HG03108 (cell line): ENCODE measurements around the gene DMGDH.
"Not testable (repeated sequence)": the region's sequence is repeated elsewhere in the genome, so short reads cannot be mapped to it uniquely, and the experiment has no call there.

Experiments
- ATAC-seq: cut with Tn5 transposase; IDR thresholded peaks from one replicate; pipeline ENCODE4 v1.9.1; 2021; ENCODE audit warnings: moderate library complexity; ENCODE audit not compliant: unreplicated experiment

Gene DMGDH

DNA sequence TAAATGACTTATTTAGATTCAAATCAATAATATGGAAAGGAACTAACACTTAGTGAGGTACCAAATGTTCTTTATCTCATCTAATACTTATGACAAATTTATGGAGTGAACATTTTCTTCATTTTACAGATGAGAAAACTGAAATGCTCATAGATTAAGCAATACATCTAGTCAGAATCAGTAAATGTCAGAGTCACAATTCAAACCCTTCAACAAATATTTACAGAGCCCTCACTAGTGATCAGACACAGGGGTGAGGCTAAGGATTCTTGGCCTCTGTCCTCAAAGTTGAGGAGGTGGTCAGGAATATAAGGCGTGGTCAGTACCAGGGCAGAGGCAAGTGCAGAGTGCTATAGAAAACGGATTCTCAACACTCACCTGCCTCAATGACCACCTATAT, 54.8 kb downstream of the DMGDH start:
- no peak for ATAC-seq

DNA sequence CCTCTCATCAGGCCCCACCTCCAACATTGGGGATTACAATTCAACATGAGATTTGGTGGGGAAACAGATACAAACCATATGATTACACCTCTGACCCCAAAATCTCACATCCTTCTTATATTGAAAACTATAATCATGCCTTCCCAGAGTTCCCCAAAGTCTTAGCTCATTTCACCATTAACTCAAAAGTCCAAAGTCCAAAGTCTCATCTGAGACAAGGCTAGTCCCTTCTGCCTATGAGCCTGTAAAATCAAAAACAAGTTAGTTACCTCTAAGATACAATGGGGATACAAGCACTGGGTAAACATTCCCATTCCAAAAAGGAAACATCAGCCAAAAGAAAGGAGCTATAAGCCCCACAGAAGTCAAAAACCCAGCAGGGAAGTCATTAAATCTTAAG, 57.6 kb downstream of the DMGDH start:
- no peak for ATAC-seq

DNA sequence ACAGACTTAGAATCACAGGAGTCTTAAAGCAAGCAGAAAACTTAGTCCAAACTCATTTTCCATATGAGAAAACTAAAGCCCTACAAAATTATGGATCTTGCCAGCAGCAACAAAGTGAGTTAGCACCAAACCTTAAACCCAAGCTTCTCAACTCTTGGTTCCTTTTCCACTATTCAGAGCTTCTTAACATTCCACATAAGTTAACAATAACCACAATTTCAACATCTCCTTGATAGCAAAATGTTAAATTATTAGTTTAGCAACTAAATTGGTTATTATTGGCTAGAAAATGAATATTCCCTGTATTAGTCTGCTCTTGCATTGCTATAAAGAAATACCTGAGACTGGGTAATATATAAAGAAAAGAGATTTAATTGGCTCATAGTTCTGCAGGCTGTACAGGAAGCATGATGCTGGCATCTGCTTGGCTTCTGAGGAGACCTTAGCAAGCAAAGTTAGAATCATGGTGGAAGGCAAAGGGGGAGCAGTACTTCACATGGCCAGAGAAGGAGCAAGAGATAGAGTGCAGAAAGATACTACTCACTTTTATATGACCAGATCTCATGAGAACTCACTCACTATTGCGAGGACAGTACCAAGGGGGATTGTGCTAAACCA, 58.1 kb downstream of the DMGDH start:
- ATAC-seq, result no peak

DNA sequence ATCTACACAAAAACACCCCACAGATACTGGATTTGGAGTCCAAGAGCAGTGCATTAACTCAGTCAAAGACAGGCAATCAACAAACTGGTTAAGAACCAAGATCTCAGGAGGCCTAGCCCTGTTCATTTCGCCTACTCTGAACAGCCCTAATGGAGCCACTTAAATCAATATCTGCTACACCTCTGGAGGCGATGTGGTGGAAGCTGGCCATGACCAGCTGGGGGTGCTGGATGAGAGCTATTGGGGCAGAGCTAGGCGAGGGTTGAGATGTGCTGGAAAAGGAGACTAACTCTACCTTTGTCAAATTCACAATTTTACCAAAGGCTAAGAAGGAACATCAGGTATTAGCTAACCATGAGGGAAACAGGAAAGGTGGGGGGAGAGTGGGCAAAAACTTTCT, 61.1 kb downstream of the DMGDH start:
- no peak for ATAC-seq

DNA sequence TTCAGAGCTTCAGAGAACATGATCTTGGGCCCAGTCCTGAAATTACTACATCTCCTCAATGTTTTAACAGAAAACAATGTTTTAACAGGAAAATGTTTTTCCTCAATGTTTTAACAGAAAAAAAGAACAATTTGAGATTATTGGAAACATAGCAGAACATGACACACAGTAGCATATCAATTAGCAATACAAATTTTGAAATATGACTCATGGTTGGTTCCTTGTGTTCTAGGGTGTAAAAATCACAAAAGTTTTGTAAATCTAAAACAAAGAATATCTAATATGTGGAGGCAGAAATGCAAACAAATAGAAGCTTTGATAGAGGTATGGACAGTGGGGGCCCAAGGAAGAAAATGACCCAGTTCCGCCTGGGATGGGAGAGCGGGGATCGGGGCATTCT, 61.6 kb downstream of the DMGDH start:
- ATAC-seq, result no peak

DNA sequence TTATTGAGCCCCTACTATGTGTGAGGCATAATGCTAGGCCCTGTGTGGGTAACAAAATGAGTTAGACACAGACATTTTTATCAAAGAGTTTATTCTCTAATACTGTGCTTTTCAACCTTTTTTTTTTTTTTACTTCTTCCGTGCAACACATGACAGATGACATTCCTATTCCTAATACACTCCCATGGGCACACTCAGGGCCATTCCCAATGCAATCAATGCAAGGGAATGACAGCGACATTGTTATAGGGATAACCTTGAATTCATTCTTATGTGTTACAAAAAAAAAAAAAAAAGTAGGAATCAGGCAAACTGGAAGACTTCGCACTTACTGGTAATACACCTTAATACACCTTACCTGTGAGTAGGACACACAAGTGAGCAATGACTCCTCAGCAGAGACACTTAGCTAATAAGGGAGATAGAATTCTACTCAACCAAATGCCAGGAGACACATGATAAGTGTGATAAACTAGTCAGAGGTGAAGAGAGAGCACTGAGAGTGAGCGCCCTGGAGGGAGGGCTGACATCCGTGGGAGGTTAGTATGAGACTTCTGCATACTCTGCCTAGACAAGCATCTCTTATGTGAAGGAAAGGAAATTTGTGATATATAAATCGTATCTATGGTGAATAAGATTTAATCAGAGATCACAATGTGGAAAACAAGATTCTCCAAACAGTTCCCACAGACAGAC, 63.4 kb downstream of the DMGDH start:
- ATAC-seq, result no peak

DNA sequence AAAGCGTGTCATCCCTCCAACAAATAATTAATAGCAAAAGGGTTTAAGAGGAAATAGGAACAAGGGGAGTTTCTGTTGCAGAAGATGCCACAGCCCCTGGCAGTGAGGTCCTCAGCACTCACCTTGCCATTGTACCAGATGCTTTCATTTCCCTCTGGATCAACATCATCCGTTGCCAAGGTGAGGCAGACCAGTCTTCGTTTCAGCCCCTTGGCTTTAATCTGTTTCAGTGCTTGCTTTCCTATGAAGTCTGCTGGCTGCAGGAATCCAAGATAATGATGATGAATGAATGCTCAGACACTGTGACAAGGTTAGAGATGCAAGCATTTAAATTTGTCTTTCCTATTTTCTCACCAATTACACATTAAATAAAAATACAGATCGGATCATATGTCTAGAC, 64.3 kb downstream of the DMGDH start:
- ATAC-seq, result no peak

DNA sequence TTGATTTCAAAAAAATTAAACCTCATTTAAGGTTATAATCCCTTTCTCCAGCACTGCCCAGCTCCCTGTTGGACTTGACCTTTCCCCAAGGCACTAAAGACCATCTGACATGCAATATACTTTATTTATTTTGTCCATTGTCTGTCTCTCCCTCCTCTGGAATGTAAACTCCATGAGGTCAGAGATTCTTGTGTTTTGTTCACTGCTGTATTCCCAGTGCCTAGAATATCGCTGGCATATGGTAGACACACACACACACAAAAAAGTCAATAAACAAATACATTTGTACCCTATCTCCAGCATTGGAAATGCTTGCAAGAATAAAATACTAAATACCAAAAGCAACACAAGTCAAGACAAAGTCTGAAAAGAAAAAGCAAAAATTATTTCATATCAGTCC, 67.1 kb downstream of the DMGDH start:
- no peak for ATAC-seq

DNA sequence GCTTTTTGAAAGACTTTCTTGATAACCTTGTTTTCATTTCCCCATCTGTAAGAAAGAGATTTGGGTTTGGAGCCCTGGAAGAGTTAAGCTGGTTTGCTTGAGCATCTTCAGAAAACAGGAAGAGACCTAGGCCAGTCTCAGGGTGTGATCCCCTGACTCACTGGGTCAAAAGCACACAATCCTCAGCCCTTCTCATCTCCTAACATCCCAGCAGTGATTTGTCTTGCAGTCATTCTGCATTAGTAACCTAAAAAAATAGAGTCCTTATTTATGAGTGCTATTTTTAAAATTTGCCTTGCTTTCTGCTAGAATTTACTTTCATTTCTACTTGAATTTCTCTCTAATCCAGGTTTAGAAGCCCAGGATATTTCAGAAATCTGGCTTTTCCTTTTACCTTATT, 68.0 kb downstream of the DMGDH start:
- no peak for ATAC-seq

DNA sequence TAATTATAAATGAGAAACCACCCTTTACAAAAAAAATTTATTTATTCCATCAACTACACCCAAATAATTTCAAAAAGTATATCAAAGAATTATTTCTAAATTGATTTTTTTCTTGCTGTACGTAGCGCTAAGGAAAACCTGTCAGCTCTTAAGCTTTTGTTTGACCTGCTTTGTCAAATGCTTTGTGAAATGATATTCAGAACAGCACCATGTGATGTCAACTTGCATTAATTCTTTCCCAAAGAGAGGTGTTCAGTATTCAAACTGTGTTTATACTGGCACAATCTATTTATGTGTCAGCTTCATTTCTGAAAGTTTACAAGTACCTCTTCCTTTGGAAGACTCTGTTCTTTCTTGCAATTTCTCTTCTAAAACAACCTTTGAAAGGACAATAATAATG, 72.4 kb downstream of the DMGDH start:
- no peak for ATAC-seq

DNA sequence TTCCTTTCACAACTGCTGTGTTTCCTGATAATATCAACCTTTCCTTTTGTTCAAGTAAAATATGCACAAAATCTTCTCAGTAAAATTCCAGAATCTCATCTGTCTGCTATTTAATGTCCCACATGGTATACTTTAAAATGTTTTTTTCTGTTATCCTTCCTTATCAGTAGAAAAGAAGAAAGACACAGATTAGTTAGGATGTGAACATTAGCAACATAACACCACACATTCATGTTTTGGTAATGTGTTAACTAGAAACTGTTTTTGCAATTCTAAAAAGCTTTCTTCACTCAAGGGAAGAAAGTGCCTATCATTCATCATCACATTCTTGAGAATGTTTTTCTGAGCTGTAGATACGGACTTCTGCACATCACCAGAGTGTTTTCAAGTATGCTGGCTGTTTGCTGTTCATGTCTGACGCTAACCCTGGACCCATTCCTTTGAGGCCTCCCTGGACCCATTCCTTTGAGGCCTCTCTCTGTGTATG, 73.9 kb downstream of the DMGDH start:
- ATAC-seq, result no peak

DNA sequence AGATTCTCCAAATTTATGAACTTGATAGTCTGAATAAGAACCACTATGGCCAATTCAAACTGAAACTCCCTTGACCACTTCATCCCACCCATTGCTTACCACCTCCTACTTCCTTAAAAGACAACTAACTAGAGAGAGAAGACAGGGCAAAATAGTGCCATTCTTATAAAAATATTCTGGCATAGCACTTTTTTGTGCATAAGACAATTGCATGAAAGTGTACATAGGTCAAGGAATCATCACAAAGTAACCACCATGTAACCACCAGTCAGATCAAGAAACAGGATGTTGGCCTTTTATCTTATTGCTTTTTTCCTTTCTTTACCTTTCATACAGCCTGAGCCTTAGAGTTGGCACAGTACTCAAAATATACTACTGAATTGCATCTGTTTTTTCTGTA, 76.3 kb downstream of the DMGDH start:
- ATAC-seq, result no peak

DNA sequence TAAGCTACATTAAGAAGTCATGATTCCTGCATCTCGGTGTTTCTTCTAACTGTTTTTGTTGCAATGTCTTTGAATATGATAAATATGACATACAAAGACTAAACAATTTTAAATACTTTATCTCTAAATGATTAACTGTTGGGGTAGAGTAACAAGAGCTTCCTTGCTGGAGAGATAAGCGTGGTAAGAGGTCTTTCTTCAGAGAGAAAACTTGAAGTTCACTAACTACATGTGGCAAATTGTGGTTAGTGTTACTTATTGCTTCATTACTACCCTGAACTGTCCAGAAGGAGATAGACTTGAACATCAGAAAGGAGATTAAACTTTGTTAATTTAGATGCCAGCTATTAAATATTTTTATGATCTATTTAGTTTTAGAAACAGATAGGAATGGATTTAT, 77.3 kb downstream of the DMGDH start:
- ATAC-seq, result no peak

DNA sequence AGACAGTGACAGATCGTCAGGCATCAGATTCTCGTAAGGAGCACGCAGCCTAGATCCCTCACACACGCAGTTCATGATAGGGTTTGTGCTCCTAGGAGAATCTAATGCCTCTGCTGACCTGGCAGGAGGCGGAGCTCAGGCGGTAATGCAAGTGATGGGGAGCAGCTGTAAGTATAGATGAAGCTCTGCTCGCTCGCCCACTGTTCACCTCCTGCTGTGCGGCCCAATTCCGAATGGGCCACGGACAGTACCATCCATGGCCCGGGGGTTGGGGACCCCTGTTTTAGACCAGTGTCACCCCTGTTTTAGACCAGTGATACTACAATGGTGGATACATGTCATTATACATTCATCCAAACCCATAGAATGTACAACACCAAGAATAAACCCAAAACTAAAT, 80.4 kb downstream of the DMGDH start:
- no peak for ATAC-seq

DNA sequence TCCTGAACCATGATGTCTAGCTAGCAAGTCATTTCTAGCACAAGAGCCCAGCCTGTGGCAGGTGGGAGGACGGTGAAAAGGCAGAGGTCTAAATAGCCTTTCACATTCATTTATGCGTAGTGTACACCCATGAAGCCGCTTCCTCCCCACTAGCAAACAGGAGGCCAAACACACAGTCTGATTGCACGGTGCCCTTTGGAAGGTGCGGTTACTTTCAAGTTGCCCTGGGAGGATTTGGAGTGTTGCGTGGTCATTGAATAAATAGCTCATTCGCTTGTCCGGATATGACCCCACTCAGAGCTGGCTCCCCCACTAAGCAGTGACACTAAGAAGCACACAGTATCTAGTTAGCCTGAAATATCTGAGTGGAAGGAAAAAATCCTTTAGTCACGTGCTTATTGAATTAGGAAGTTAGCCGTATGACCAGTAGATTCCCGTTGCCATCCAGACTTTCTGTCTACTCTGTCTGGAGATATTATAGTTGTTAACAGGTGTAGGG, 83.7 kb downstream of the DMGDH start:
- peak; percentile 42 for ATAC-seq

DNA sequence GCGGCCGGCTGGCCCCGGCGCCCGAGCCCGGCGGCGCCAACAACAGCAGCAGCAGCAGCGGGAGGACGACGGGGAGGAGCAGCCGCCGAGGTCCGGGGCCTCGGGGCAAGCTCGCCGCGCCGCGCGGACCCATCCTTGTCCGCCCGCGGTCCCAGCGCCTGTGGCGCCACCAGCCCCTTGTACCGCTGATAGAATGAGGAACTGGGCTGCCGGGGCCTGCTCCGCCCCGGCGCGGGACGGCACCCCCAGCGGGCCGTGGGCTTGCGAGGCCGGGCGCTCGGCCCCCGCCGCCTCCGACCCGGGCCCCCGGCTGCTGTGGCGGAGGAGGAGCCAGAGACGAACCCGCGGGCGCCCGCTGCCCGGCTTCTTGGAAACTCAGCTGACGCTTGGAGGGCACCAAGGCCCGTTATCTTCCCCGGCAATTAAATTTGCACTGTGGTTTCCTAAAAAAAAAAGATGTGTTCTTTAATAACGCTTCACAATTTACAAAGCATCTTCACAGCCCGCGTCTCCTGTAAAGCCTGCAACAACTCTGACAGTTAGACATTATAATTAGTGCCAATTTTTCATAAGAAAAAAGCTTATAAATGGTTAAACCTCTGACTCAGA, 84.3 kb downstream of the DMGDH start, which contains the start of gene ARSB:
Gene ARSB (minus strand): TSS at position 195 of the 609 bp plus-strand sequence. CDS start 62 bp downstream, at position 133.
- ATAC-seq, result peak; percentile 31

DNA sequence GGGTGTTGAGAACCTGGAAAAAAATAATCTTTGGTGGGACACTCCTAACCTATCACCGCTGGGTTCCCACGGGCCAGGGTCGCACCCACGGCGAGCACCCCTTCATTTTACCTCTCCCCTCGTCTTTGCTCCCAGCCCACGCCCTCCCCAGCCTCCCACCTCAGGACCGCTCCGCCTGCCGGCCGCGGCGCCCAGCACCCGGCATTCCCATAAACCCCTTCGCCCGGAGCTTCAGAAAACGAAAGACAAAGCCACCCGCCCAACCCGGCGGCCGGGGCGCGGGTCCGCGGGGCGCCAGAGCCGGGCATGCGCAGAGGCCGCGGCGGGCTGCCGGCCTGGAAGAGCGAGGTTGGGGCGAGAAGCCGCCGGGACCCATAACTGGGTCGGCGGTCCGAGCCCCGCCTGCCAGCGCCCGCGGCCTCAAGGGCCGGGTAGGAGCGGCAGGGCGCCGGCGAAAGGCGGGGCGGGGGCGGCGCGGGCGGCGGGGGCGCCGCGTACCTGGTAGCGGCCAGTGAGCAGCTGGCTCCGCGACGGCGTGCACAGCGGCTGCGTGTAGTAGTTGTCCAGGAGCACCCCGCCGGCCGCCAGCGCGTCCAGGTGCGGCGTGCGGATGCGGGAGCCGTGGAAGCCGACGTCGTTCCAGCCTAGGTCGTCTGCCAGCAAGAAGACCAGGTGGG, 84.9 kb downstream of the DMGDH start:
- peak; percentile 55 for ATAC-seq

DNA sequence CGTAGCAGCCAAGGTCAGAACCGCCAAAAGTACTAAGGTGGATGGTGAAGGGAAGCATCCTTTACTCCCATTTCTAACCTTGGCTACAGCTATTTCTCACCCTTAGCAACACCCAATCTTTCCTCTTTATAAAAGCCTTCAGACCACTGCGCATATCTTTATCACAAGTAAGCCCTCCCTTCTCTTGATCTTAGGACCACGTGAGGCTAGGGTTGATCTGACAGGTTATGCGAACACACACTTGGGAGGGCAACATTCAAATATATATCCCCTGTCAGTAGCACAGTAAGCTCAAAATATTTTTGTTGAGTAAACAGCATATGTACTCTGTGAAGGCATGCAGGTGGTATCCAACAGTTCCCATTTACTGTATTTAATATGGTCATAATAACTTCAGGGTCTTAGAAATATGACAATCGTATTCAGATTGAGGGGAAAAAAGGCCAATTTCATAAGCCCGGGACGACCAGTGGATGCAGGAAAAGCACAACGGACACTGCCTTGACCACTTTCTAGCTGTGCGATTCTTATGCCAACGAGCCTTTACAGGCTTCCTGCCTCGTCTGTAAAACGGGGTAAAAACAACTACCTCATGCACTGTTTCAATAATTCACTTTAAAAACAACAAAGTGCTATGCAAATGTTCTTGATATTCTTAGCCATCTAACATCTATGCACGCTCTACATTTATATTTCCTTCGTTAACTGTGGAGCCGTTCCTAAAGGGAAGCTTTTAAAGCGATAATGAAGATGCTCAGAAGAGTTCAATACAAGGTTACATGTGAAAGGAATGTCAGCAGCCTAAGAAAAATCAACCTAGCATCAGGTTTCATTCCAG, 85.7 kb downstream of the DMGDH start:
- peak; percentile 1 for ATAC-seq

DNA sequence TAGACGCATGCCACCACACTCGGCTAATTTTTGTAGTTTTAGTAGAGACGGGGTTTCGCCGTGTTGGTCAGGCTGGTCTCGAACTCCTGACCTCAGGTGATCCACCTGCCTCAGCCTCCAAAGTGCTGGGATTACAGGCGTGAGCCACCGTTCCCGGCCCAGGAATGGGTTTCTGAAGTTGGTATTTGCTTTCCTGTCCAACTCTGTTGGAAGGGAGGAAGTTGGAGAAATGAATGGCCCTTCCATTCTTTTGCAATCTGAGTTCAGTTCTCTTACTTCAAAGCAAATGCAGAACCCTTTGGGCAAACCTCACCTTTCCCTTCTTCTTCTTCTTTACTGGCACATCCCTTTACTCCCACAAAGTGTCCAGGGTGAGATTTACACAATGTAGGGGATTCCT, 86.3 kb downstream of the DMGDH start:
- not testable (repeated sequence) for ATAC-seq

DNA sequence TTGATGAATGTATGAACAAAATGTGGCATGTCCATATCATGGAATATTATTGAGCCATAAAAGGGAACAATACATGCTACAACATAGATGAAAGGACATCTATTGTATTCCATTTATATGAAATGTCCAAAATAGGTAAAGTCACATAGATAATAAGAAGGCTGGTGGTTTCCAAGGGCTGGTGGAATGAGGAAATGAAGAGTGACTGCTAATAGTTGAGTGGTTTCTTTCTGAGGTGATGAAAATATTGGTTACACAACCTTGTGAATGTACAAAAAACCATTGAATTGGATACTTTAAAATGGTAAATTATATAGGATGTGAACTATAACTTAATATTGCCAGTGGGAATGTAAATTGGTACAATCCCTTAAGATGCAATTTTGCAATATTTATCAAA, 89.6 kb downstream of the DMGDH start:
- no peak for ATAC-seq
